A549 (cell line): ENCODE measurements around the gene KIAA1755. TPM values are rescaled to one million over a fixed set of nuclear protein-coding genes. Genes with fewer than 3 reads are reported as not detected.

Source experiments
- ATAC-seq, 2 experiments: fragments of 200-7000 bp in 1 of 2; fragments of >200 bp in 1 of 2; cut with Nextera tagmentation in 1 of 2; cut with Tn5 transposase in 1 of 2; 3 replicates each; pipeline versions ENCODE4 v1.8.0 to v1.9.1; 2018 to 2020; ENCODE audit warnings: mild to moderate bottlenecking in 1 of 2, moderate library complexity in 1 of 2
- CTCF ChIA-PET: fragments of 300-600 bp; sonication (Branson Sonifier 250); formaldehyde crosslinking; extraction: SDS; loops from one replicate; lab custom pipeline; 2021; ENCODE audit warnings: antibody characterized with exemption, inconsistent platforms; lab: Yijun Ruan, JAX
- POLR2A ChIA-PET: fragments of 350-600 bp; formaldehyde crosslinking; extraction: SDS; loops from one replicate; lab custom pipeline; 2021; ENCODE audit warnings: antibody characterized with exemption, inconsistent platforms; lab: Yijun Ruan, JAX
- DNase-seq, 2 experiments: peaks; one replicate each; pipeline versions ENCODE4 v3.0.0 to v3.0.0-alpha.2; 2011 to 2016; ENCODE audit warnings: low read depth in 1 of 2, low spot score in 1 of 2
- FAIRE-seq: peaks from 2 replicates; lab custom pipeline; 2011; peaks lifted over from hg19 to GRCh38; lab: Jason Lieb, UNC
- H3K27ac ChIP-seq, 2 experiments: fragments of >200 bp; sonication (Bioruptor Twin); formaldehyde crosslinking; 3 replicates each; pipeline ENCODE4 v1.5.1; 2016 to 2017
- H3K4me1 ChIP-seq: fragments of >200 bp; sonication (Bioruptor Twin); formaldehyde crosslinking; 3 replicates; pipeline ENCODE4 v1.6.1; 2016
- H3K4me2 ChIP-seq: fragments of >200 bp; sonication (Bioruptor Twin); formaldehyde crosslinking; 3 replicates; pipeline ENCODE4 v1.6.1; 2016
- H3K4me3 ChIP-seq: fragments of >200 bp; sonication (Bioruptor Twin); formaldehyde crosslinking; 3 replicates; pipeline ENCODE4 v1.5.1; 2016
- H3K9me3 ChIP-seq: fragments of >200 bp; sonication (Bioruptor Twin); formaldehyde crosslinking; 3 replicates; pipeline ENCODE4 v1.6.1; 2016
- BHLHE40 ChIP-seq: IDR thresholded peaks from 2 replicates; pipeline ENCODE4 v1.6.1; 2012; ENCODE audit warnings: low read depth, low read length, inconsistent platforms
- CBX8 ChIP-seq: fragments of 200-600 bp; sonication (generic); IDR thresholded peaks from 2 replicates; pipeline ENCODE4 v1.6.1; 2016
- CHD4 ChIP-seq: fragments of 200-600 bp; sonication (generic); IDR thresholded peaks from 2 replicates; pipeline ENCODE4 v1.6.1; 2016; ENCODE audit warnings: antibody characterized with exemption, mild to moderate bottlenecking, borderline replicate concordance
- EHF ChIP-seq: fragments of 250-450 bp; sonication (Bioruptor Pico); IDR thresholded peaks from 2 replicates; pipeline ENCODE4 v1.5.0; 2020; ENCODE audit warnings: mild to moderate bottlenecking
- EHMT2 ChIP-seq: fragments of 200-600 bp; sonication (generic); IDR thresholded peaks from 2 replicates; pipeline ENCODE4 v1.6.1; 2016; ENCODE audit warnings: antibody characterized with exemption, low read depth, mild to moderate bottlenecking, moderate library complexity
- ESRRA ChIP-seq: fragments of 150-350 bp; IDR thresholded peaks from 2 replicates; pipeline ENCODE4 v1.6.1; 2014; ENCODE audit warnings: mild to moderate bottlenecking, low read length, borderline replicate concordance
- FOXS1 ChIP-seq: fragments of 250-450 bp; sonication (Bioruptor Pico); IDR thresholded peaks from 2 replicates; pipeline ENCODE4 v1.5.0; 2020; ENCODE audit warnings: mild to moderate bottlenecking, moderate library complexity
- HDAC2 ChIP-seq: fragments of 200-600 bp; sonication (generic); IDR thresholded peaks from 2 replicates; pipeline ENCODE4 v1.6.1; 2016
- HEYL ChIP-seq: fragments of 250-450 bp; sonication (Bioruptor Pico); IDR thresholded peaks from 2 replicates; pipeline ENCODE4 v1.8.0; 2021; ENCODE audit warnings: mild to moderate bottlenecking, moderate library complexity
- JUN ChIP-seq, 2 experiments: fragments of >200 bp; sonication (Bioruptor Twin); formaldehyde crosslinking; IDR thresholded peaks; 2 replicates in 1 of 2; 3 replicates in 1 of 2; pipeline ENCODE4 v1.6.1; 2016 to 2017
- JUNB ChIP-seq: fragments of >200 bp; sonication (Bioruptor Twin); formaldehyde crosslinking; IDR thresholded peaks from 2 replicates; pipeline ENCODE4 v1.6.1; 2016
- KDM1A ChIP-seq: fragments of 200-600 bp; sonication (generic); IDR thresholded peaks from 2 replicates; pipeline ENCODE4 v1.6.1; 2016; ENCODE audit warnings: low read depth, mild to moderate bottlenecking
- MAZ ChIP-seq: fragments of 150-350 bp; IDR thresholded peaks from 2 replicates; pipeline ENCODE4 v1.6.1; 2014; ENCODE audit warnings: antibody characterized with exemption, low read depth, low read length, borderline replicate concordance
- MYC ChIP-seq: IDR thresholded peaks from 2 replicates; pipeline ENCODE4 v1.6.1; 2012; ENCODE audit warnings: mild to moderate bottlenecking, inconsistent platforms, low read length, improper control_type of control experiment, borderline replicate concordance
- NFE2L2 ChIP-seq: fragments of 150-350 bp; conservative IDR thresholded peaks from 2 replicates; pipeline ENCODE4 v1.6.1; 2014; ENCODE audit warnings: low read length
- PHF8 ChIP-seq: fragments of 200-600 bp; sonication (generic); IDR thresholded peaks from 2 replicates; pipeline ENCODE4 v1.6.1; 2016; ENCODE audit warnings: low read depth, mild to moderate bottlenecking, antibody characterized with exemption, moderate library complexity, borderline replicate concordance
- POLR2AphosphoS2 ChIP-seq: conservative IDR thresholded peaks from 2 replicates; pipeline ENCODE4 v1.6.1; 2012; ENCODE audit warnings: low read length, improper control_type of control experiment, inconsistent platforms
- RARB ChIP-seq: fragments of 250-450 bp; sonication (Bioruptor Pico); IDR thresholded peaks from 2 replicates; pipeline ENCODE4 v1.8.0; 2021; ENCODE audit warnings: mild to moderate bottlenecking, moderate library complexity
- RNF2 ChIP-seq: fragments of 200-600 bp; sonication (generic); IDR thresholded peaks from 2 replicates; pipeline ENCODE4 v1.6.1; 2016; ENCODE audit warnings: low read depth, mild to moderate bottlenecking, antibody characterized with exemption, moderate library complexity, borderline replicate concordance
- SREBF2 ChIP-seq: fragments of 450-650 bp; IDR thresholded peaks from 2 replicates; pipeline ENCODE4 v1.6.1; 2014; ENCODE audit warnings: mild to moderate bottlenecking, moderate library complexity
- TFCP2L1 ChIP-seq: fragments of 250-450 bp; sonication (Bioruptor Pico); IDR thresholded peaks from 2 replicates; pipeline ENCODE4 v1.5.0; 2021; ENCODE audit warnings: mild to moderate bottlenecking
- TP53 ChIP-seq: fragments of 250-450 bp; sonication (Bioruptor Pico); IDR thresholded peaks from 2 replicates; pipeline ENCODE4 v1.5.0; 2021; ENCODE audit warnings: mild to moderate bottlenecking, moderate library complexity
- WGBS: methylation state at CpG from one replicate; pipeline ENCODE4 v1.1.6; 2017; ENCODE audit errors: missing lambda C conversion rate; 5-methylcytosine and 5-hydroxymethylcytosine counted together
- polyA plus RNA-seq, 4 experiments: library from polyadenylated mRNA; depleted of rRNA in 3 of 4; stranded (reverse); fragments of >200 nt; fragmentation: RNase III in 1 of 4; extraction: RNeasy Plus Mini Kit Qiagen cat#74134 plus additional on column Dnase treatment in 1 of 4; gene quantifications; 2 replicates in 3 of 4; 3 replicates in 1 of 4; pipeline ENCODE4 v1.2.3, GENCODE V29; 2011 to 2017
- TF ChIP-seq, protein P1 (sequence below): fragments of >200 bp; sonication (Bioruptor Twin); formaldehyde crosslinking; IDR thresholded peaks from 2 replicates; pipeline ENCODE4 v1.6.1; 2016
- TF ChIP-seq, protein P2 (sequence below): fragments of 250-450 bp; sonication (Bioruptor Pico); IDR thresholded peaks from 2 replicates; pipeline ENCODE4 v1.5.0; 2021; ENCODE audit warnings: mild to moderate bottlenecking, moderate library complexity, borderline replicate concordance
- TF ChIP-seq, protein P3 (sequence below): fragments of 250-450 bp; sonication (Bioruptor Pico); IDR thresholded peaks from 2 replicates; pipeline ENCODE4 v1.5.0; 2020; ENCODE audit warnings: low read depth, mild to moderate bottlenecking, moderate library complexity
- TF ChIP-seq, protein P4 (sequence below): fragments of >200 bp; sonication (Bioruptor Twin); formaldehyde crosslinking; IDR thresholded peaks from 3 replicates; pipeline ENCODE4 v1.6.1; 2016
- TF ChIP-seq, protein P5 (sequence below): fragments of 200-600 bp; sonication (generic); IDR thresholded peaks from 2 replicates; pipeline ENCODE4 v1.6.1; 2016; ENCODE audit warnings: antibody characterized with exemption, mild to moderate bottlenecking, moderate library complexity

KIAA1755 gene
- polyA plus RNA-seq, 2 of the 4 experiments (the other 2 are of a cell fraction), result 0.04 to 0.21 TPM

DNA sequence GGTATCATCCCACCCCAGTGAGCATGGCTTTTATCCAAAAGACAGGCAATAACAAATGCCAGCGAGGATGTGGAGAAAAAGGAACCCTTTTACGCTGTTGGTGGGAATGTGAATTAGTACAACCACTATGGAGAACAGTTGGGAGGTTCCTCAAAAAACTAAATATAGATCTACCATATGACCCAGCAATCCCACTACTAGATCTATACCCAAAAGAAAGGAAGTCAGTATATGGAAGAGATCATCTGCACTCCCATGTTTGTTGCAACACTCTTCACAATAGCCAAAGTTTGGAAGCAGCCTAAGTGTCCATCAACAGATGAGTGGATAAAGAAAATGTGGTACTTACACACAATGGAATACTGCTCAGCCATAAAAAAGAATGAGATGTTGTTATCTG, 5.9 kb upstream of the KIAA1755 start:
- ATAC-seq, result no peak
- TF ChIP-seq EHF (CRISPR knock-in tag), result no peak
- no peak for TF ChIP-seq ESRRA
- TF ChIP-seq PHF8, result no peak
- TF ChIP-seq RNF2, result no peak
- no peak for TF ChIP-seq MAZ
- no peak for TF ChIP-seq CBX8
- TF ChIP-seq, protein P1, sequence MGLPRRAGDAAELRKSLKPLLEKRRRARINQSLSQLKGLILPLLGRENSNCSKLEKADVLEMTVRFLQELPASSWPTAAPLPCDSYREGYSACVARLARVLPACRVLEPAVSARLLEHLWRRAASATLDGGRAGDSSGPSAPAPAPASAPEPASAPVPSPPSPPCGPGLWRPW, result no peak
- TF ChIP-seq SREBF2, result no peak
- CTCF ChIA-PET, result interaction anchor here (0.6 kb wide), 1 partner anchor 55 kb away, joined by 3 read pairs; no protein-coding TSS in a partner anchor
- H3K4me2 ChIP-seq, result no peak overlapping the region
- 80% methylated on average over 2 of the region's 2 CpGs for WGBS
- H3K27ac ChIP-seq, result no peak overlapping the region
- DNase-seq, result no peak
- peaks cover 8% of the 10 kb centered on the region for H3K4me1 ChIP-seq
- POLR2A ChIA-PET, result no interaction called here
- no peak overlapping the region for H3K4me3 ChIP-seq
- no peak for FAIRE-seq
- peaks cover 4% of the 10 kb centered on the region; the same call in 1 of the 3 replicates for H3K9me3 ChIP-seq

DNA sequence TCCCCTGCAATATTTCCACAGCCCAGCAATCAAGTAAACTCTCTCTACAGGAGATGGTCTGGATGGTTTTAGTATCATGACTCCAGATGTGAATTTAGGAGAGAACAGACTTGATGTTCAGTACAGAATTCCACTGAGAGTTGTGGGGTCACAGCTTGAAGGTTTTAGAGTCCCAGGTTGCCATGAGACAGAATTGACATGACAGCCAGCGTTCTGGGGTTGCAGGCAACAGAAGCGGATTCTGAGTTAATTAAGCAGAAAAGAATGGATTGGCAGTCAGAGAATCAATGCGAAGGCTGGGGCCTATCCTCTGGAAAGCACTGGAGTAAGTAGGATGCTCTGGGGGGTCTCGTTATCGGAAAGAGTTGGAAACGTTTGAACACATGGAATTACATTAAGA, 2.4 kb upstream of the KIAA1755 start:
- Histone ChIP-seq H3K27ac (no peak overlapping the region), H3K4me1 (no peaks in the 10 kb centered on the region; the same call in 2 of the 3 replicates), H3K9me3 (peaks cover 4% of the 10 kb centered on the region; the same call in 1 of the 3 replicates), H3K4me3 (no peak overlapping the region), H3K4me2 (no peak overlapping the region)
- ChIA-PET CTCF (interaction anchor here (1.8 to 3.9 kb wide), 2 partner anchors 9 to 28 kb away, joined by 5 to 10 read pairs; no protein-coding TSS in a partner anchor), POLR2A (no interaction called here)
- DNase-seq (no peak), ATAC-seq (no peak), FAIRE-seq (no peak)
- WGBS, result 57% methylated on average over 6 of the region's 6 CpGs
- TF ChIP-seq RARB (CRISPR knock-in tag), result no peak
- TF ChIP-seq KDM1A, result no peak
- TF ChIP-seq, protein P2, sequence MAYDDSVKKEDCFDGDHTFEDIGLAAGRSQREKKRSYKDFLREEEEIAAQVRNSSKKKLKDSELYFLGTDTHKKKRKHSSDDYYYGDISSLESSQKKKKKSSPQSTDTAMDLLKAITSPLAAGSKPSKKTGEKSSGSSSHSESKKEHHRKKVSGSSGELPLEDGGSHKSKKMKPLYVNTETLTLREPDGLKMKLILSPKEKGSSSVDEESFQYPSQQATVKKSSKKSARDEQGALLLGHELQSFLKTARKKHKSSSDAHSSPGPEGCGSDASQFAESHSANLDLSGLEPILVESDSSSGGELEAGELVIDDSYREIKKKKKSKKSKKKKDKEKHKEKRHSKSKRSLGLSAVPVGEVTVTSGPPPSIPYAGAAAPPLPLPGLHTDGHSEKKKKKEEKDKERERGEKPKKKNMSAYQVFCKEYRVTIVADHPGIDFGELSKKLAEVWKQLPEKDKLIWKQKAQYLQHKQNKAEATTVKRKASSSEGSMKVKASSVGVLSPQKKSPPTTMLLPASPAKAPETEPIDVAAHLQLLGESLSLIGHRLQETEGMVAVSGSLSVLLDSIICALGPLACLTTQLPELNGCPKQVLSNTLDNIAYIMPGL, result no peak
- TF ChIP-seq NFE2L2, result no peak
- no peak for TF ChIP-seq HEYL (CRISPR knock-in tag)
- TF ChIP-seq BHLHE40, result no peak
- TF ChIP-seq, protein P3, sequence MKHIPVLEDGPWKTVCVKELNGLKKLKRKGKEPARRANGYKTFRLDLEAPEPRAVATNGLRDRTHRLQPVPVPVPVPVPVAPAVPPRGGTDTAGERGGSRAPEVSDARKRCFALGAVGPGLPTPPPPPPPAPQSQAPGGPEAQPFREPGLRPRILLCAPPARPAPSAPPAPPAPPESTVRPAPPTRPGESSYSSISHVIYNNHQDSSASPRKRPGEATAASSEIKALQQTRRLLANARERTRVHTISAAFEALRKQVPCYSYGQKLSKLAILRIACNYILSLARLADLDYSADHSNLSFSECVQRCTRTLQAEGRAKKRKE (CRISPR knock-in tag), result no peak

DNA sequence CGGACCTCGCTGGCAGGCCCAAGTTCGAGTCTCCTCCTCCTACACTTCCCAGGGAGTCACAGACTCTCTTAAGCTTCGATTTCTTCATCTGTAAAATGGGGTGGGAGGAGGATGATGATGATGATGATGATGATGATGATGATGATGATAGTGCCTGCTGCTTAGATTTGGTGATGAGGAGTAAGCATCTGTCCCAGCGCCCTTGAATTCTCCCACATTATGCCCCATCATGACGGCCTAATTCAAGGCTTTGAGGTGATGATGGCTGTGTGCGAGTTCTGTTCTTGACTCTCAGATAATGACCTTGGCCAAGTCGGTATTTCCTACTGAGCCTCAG, 487 bp upstream of the KIAA1755 start:
- DNase-seq, result no peak
- ATAC-seq, result no peak
- ChIA-PET POLR2A (no interaction called here), CTCF (interaction anchor here (1.4 kb wide), 1 partner anchor 697 kb away, joined by 4 read pairs; no protein-coding TSS in a partner anchor)
- WGBS, result 78% methylated on average over 8 of the region's 8 CpGs
- H3K27ac ChIP-seq, result no peak overlapping the region
- TF ChIP-seq TFCP2L1 (CRISPR knock-in tag) (no peak), JUN (IDR thresholded peaks at IDR 0.05) (no peak), HEYL (CRISPR knock-in tag) (no peak), FOXS1 (no peak), TP53 (CRISPR knock-in tag) (no peak), MYC (no peak), SREBF2 (no peak), POLR2AphosphoS2 (no peak), HDAC2 (no peak), EHMT2 (no peak), CHD4 (no peak), JUNB (no peak)
- TF ChIP-seq, protein P4, sequence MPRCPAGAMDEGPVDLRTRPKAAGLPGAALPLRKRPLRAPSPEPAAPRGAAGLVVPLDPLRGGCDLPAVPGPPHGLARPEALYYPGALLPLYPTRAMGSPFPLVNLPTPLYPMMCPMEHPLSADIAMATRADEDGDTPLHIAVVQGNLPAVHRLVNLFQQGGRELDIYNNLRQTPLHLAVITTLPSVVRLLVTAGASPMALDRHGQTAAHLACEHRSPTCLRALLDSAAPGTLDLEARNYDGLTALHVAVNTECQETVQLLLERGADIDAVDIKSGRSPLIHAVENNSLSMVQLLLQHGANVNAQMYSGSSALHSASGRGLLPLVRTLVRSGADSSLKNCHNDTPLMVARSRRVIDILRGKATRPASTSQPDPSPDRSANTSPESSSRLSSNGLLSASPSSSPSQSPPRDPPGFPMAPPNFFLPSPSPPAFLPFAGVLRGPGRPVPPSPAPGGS, result no peak
- TF ChIP-seq, protein P5, sequence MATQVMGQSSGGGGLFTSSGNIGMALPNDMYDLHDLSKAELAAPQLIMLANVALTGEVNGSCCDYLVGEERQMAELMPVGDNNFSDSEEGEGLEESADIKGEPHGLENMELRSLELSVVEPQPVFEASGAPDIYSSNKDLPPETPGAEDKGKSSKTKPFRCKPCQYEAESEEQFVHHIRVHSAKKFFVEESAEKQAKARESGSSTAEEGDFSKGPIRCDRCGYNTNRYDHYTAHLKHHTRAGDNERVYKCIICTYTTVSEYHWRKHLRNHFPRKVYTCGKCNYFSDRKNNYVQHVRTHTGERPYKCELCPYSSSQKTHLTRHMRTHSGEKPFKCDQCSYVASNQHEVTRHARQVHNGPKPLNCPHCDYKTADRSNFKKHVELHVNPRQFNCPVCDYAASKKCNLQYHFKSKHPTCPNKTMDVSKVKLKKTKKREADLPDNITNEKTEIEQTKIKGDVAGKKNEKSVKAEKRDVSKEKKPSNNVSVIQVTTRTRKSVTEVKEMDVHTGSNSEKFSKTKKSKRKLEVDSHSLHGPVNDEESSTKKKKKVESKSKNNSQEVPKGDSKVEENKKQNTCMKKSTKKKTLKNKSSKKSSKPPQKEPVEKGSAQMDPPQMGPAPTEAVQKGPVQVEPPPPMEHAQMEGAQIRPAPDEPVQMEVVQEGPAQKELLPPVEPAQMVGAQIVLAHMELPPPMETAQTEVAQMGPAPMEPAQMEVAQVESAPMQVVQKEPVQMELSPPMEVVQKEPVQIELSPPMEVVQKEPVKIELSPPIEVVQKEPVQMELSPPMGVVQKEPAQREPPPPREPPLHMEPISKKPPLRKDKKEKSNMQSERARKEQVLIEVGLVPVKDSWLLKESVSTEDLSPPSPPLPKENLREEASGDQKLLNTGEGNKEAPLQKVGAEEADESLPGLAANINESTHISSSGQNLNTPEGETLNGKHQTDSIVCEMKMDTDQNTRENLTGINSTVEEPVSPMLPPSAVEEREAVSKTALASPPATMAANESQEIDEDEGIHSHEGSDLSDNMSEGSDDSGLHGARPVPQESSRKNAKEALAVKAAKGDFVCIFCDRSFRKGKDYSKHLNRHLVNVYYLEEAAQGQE, result no peak
- FAIRE-seq, result no peak
- peaks cover 4% of the 10 kb centered on the region; the same call in 1 of the 3 replicates for H3K9me3 ChIP-seq
- H3K4me1 ChIP-seq, result no peaks in the 10 kb centered on the region; the same call in 2 of the 3 replicates
- H3K4me3 ChIP-seq, result no peak overlapping the region
- H3K4me2 ChIP-seq, result no peak overlapping the region
